Measurements from ENCODE around the gene MAPKAP1. TPM values are rescaled to one million over a fixed set of nuclear protein-coding genes. Genes with fewer than 3 reads are reported as not detected.
A peak's percentile ranks its signal among the peaks of the same experiment; 100 is the strongest.

The MAPKAP1 gene
- polyA plus RNA-seq, 1 donor from 2014 or later: 57.5 TPM

GRCh38 chr9:125604196-125604595, 102.8 kb downstream of the MAPKAP1 start:
- Histone ChIP-seq H3K4me2 (ENCODE audit: low read length) (peak overlapping the region; percentile 3), H3K9me2 (ENCODE audit: insufficient read depth, low read length) (no peaks in the 10 kb centered on the region), H3F3A (ENCODE audit: insufficient read depth, low read length, poor library complexity, severe bottlenecking) (peaks cover 6% of the 10 kb centered on the region), H3K9ac (ENCODE audit: low read length) (peak overlapping the region; percentile 20), H3K4me3 (ENCODE audit: low read length) (peak overlapping the region; percentile 31), H4K20me1 (ENCODE audit: insufficient read depth) (no peaks in the 10 kb centered on the region), H2AFZ (ENCODE audit: low read depth, low read length) (peak overlapping the region; percentile 5), H3K27ac (ENCODE audit: low read length) (peak overlapping the region; percentile 68), H3K79me2 (replicated peaks; ENCODE audit: insufficient read depth, low read length) (peaks cover 7% of the 10 kb centered on the region), H3K36me3 (ENCODE audit: insufficient read depth, low read length) (no peaks in the 10 kb centered on the region), H3K27me3 (ENCODE audit: insufficient read depth, low read depth, low read length) (no peaks in the 10 kb centered on the region), H3K9me3 (ENCODE audit: low read length) (no peaks in the 10 kb centered on the region)
- TF ChIP-seq EP300 (conservative IDR thresholded peaks at IDR 0.05; ENCODE audit: poor library complexity, severe bottlenecking) (no peak), CTCF (IDR thresholded peaks at IDR 0.05; ENCODE audit: poor library complexity, severe bottlenecking) (no peak), RAD21 (conservative IDR thresholded peaks at IDR 0.05) (peak; percentile 17)

GRCh38 chr9:125603478-125604021, 103.5 kb downstream of the MAPKAP1 start:
- TF ChIP-seq RAD21 (conservative IDR thresholded peaks at IDR 0.05) (no peak), MXI1 (conservative IDR thresholded peaks at IDR 0.05; ENCODE audit: poor library complexity, severe bottlenecking) (no peak), EP300 (conservative IDR thresholded peaks at IDR 0.05; ENCODE audit: poor library complexity, severe bottlenecking) (no peak), POLR2AphosphoS5 (IDR thresholded peaks at IDR 0.05) (no peak)
- Histone ChIP-seq H3K79me2 (replicated peaks; ENCODE audit: insufficient read depth, low read length) (peaks cover 7% of the 10 kb centered on the region), H3F3A (ENCODE audit: insufficient read depth, low read length, poor library complexity, severe bottlenecking) (peaks cover 4% of the 10 kb centered on the region), H3K9me3 (ENCODE audit: low read length) (no peaks in the 10 kb centered on the region), H4K20me1 (ENCODE audit: insufficient read depth) (no peaks in the 10 kb centered on the region), H3K27me3 (ENCODE audit: insufficient read depth, low read depth, low read length) (no peaks in the 10 kb centered on the region), H3K9me2 (ENCODE audit: insufficient read depth, low read length) (no peaks in the 10 kb centered on the region), H3K4me2 (ENCODE audit: low read length) (peak overlapping the region; percentile 3), H2AFZ (ENCODE audit: low read depth, low read length) (no peak overlapping the region), H3K36me3 (ENCODE audit: insufficient read depth, low read length) (no peaks in the 10 kb centered on the region), H3K4me3 (ENCODE audit: low read length) (peak overlapping the region; percentile 31), H3K9ac (ENCODE audit: low read length) (peak overlapping the region; percentile 20), H3K27ac (ENCODE audit: low read length) (peak overlapping the region; percentile 68)

- Histone ChIP-seq H3K79me2 (replicated peaks; ENCODE audit: insufficient read depth, low read length) (peaks cover 7% of the 10 kb centered on the region), H2AFZ (ENCODE audit: low read depth, low read length) (no peak overlapping the region), H4K20me1 (ENCODE audit: insufficient read depth) (no peaks in the 10 kb centered on the region)
Observed at GRCh38 chr9:125601961-125602360, 105.0 kb downstream of the MAPKAP1 start.

More at GRCh38 chr9:125601961-125602360, 105.0 kb downstream of the MAPKAP1 start:
- H3K27me3 ChIP-seq (ENCODE audit: insufficient read depth, low read depth, low read length): no peaks in the 10 kb centered on the region
- H3K9me3 ChIP-seq (ENCODE audit: low read length): no peaks in the 10 kb centered on the region
- H3K4me2 ChIP-seq (ENCODE audit: low read length): no peak overlapping the region
- no peaks in the 10 kb centered on the region for H3K36me3 ChIP-seq (ENCODE audit: insufficient read depth, low read length)
- no peaks in the 10 kb centered on the region for H3F3A ChIP-seq (ENCODE audit: insufficient read depth, low read length, poor library complexity, severe bottlenecking)
- no peak overlapping the region for H3K4me3 ChIP-seq (ENCODE audit: low read length)
- no peaks in the 10 kb centered on the region for H3K9me2 ChIP-seq (ENCODE audit: insufficient read depth, low read length)
- H3K27ac ChIP-seq (ENCODE audit: low read length): no peak overlapping the region
- no peak for TF ChIP-seq MXI1 (conservative IDR thresholded peaks at IDR 0.05; ENCODE audit: poor library complexity, severe bottlenecking)
- TF ChIP-seq TAF1 (IDR thresholded peaks at IDR 0.05; ENCODE audit: low read depth): no peak
- TF ChIP-seq EP300 (conservative IDR thresholded peaks at IDR 0.05; ENCODE audit: poor library complexity, severe bottlenecking): no peak
- no peak for TF ChIP-seq EZH2 (IDR thresholded peaks at IDR 0.05; ENCODE audit: borderline replicate concordance, insufficient read depth, low read length, poor library complexity, severe bottlenecking)
- TF ChIP-seq REST (IDR thresholded peaks at IDR 0.05; ENCODE audit: borderline replicate concordance): no peak
- no peak for TF ChIP-seq SMC3 (conservative IDR thresholded peaks at IDR 0.05; ENCODE audit: poor library complexity)
- no peak for TF ChIP-seq POLR2AphosphoS5 (IDR thresholded peaks at IDR 0.05)
- no peak for TF ChIP-seq RAD21 (conservative IDR thresholded peaks at IDR 0.05)
- TF ChIP-seq CTCF (IDR thresholded peaks at IDR 0.05; ENCODE audit: poor library complexity, severe bottlenecking): no peak
- H3K9ac ChIP-seq (ENCODE audit: low read length): no peak overlapping the region
